Measurements from ENCODE around the gene RCCD1. TPM values are rescaled to one million over a fixed set of nuclear protein-coding genes. Genes with fewer than 3 reads are reported as not detected.

The RCCD1 gene
- total RNA-seq, 4 donors from 2014 or later: 7.4 to 16.5 (median 11.6) TPM

DNA sequence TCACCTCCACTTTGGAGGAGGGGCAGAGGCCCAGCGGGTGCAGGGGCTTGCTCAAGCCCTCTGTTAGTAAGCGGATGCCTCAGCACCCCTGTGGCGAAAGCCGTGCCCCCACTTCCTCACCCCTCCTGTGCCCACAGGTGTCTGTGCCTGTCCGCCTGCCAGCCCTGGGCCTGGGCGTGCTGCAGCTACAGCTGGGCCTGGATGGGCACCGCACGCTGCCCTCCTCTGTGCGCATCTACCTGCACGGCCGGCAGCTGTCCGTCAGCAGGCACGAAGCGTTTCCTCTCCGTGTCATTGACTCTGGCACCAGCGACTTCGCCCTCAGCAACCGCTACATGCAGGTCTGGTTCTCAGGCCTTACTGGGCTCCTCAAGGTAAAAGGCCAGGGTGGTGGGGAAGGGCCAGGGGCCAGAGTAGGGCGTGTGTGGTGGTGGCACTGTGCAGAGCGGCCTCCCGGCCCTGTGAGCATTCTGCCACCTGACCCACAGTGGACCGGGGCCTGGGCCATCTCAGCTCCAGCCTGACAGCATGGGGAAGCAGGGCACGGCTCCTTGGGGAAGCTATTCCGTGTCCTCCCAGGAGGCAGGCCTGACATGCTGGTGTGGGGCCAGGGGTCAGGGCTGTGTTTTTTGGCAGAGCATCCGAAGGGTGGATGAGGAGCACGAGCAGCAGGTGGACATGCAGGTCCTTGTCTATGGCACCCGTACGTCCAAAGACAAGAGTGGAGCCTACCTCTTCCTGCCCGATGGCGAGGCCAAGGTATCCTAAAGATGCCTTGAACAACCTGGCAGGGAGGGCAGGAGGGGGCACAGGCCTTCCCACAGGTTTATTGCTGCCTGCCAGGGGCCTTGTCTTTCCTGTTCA, 42.5 kb upstream of the RCCD1 start:
- no peaks in the 10 kb centered on the region for H3K9me3 ChIP-seq
- H3K4me1 ChIP-seq: no peaks in the 10 kb centered on the region
- no peaks in the 10 kb centered on the region for H3K36me3 ChIP-seq
- H3K4me3 ChIP-seq: no peak overlapping the region
- H3K27ac ChIP-seq: no peak overlapping the region
- H3K27me3 ChIP-seq: no peaks in the 10 kb centered on the region
- no peak for DNase-seq
- intact Hi-C loops (cut with DNase I; ENCODE audit: low total_unique reads): no loop called here
- TF ChIP-seq, protein P1, sequence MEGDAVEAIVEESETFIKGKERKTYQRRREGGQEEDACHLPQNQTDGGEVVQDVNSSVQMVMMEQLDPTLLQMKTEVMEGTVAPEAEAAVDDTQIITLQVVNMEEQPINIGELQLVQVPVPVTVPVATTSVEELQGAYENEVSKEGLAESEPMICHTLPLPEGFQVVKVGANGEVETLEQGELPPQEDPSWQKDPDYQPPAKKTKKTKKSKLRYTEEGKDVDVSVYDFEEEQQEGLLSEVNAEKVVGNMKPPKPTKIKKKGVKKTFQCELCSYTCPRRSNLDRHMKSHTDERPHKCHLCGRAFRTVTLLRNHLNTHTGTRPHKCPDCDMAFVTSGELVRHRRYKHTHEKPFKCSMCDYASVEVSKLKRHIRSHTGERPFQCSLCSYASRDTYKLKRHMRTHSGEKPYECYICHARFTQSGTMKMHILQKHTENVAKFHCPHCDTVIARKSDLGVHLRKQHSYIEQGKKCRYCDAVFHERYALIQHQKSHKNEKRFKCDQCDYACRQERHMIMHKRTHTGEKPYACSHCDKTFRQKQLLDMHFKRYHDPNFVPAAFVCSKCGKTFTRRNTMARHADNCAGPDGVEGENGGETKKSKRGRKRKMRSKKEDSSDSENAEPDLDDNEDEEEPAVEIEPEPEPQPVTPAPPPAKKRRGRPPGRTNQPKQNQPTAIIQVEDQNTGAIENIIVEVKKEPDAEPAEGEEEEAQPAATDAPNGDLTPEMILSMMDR (IDR thresholded peaks at IDR 0.05): no peak
- TF ChIP-seq POLR2A (IDR thresholded peaks at IDR 0.05): no peak

DNA sequence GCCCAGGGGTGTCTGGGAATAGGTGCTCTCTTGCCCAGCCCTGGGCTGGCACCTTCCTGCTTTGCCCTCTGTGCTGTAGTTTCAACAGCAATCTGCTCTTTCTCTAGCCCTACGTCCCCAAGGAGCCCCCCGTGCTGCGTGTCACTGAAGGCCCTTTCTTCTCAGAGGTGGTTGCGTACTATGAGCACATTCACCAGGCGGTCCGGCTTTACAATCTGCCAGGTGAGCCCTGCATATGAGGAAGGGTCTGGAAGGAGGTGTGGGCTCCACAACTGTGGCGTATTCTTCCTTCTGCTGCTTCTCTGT, 42.0 kb upstream of the RCCD1 start:
- Histone ChIP-seq H3K36me3 (no peaks in the 10 kb centered on the region), H3K27me3 (no peaks in the 10 kb centered on the region), H3K4me1 (no peaks in the 10 kb centered on the region), H3K4me3 (no peak overlapping the region), H3K27ac (no peak overlapping the region), H3K9me3 (no peaks in the 10 kb centered on the region)
- DNase-seq: no peak
- TF ChIP-seq, protein P1 (IDR thresholded peaks at IDR 0.05): no peak
- TF ChIP-seq POLR2A (IDR thresholded peaks at IDR 0.05): no peak
- intact Hi-C loops (cut with DNase I; ENCODE audit: low total_unique reads): no loop called here

DNA sequence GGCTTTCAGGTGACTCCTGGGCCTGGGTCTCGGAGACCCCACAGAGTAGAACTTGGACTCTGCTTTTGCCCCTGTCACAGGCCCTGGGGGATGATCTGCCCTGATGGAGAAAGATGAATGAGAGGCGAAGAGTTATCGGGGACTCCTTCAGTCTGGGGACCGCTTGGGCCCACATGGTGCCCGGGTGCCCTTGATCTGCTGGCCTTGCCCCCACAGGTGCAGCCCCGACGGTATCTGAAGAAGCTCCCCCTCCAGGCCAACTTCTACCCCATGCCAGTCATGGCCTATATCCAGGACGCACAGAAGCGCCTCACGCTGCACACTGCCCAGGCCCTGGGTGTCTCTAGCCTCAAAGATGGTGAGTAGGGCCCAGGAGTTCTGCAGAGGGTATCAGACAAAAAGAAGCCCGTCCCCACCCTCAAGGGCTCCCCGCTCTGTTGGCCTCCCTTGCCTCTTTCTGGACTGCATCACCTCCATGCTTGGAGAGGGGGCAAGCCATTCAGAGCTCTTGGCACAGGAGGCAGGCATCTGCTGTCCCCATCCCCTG, 41.2 kb upstream of the RCCD1 start:
- H3K27ac ChIP-seq: no peak overlapping the region
- intact Hi-C loops (cut with DNase I; ENCODE audit: low total_unique reads): no loop called here
- H3K36me3 ChIP-seq: no peaks in the 10 kb centered on the region
- no peak overlapping the region for H3K4me3 ChIP-seq
- H3K9me3 ChIP-seq: no peaks in the 10 kb centered on the region
- H3K4me1 ChIP-seq: no peaks in the 10 kb centered on the region
- no peak for DNase-seq
- no peak for TF ChIP-seq POLR2A (IDR thresholded peaks at IDR 0.05)
- TF ChIP-seq, protein P1 (IDR thresholded peaks at IDR 0.05): no peak
- H3K27me3 ChIP-seq: no peaks in the 10 kb centered on the region

DNA sequence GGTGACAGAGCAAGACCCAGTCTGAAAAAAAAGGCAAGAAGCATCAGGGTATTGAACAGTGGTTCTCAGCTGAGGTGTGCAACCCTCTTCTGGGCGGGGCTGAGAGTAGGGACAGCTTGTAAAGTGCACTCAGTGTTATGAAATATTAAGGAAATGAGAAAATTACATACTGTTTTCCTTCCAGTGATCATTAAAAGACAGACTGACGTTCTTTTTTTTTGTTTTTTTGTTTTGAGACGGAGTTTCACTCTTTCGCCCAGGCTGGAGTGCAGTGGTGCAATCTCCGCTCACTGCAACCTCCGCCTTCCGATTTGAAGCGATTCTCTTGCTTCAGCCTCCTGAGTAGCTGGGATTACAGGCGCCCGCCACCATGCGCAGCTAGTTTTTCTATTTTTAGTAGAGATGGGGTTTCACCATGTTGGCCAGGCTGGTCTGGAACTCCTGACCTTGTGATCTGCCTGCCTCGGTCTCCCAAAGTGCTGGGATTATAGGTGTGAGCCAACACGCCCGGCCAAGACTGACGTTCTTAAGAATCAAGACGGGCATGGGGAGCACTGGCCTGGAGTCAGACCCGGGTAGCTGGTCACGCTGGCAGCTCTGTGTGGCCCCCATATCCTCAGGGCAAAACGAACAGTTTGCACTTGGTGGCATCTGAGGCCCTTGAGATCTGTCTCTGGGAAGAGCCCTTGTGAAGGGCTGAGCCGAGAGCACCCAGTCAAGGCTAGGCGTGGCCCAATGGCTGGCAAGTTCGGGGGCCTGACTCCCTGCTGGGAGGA, 40.2 kb upstream of the RCCD1 start:
- no peaks in the 10 kb centered on the region for H3K4me1 ChIP-seq
- intact Hi-C loops (cut with DNase I; ENCODE audit: low total_unique reads): no loop called here
- no peaks in the 10 kb centered on the region for H3K36me3 ChIP-seq

More for the DNA sequence above, 40.2 kb upstream of the RCCD1 start:
- no peak for DNase-seq
- TF ChIP-seq, protein P1 (IDR thresholded peaks at IDR 0.05): no peak
- no peak for TF ChIP-seq POLR2A (IDR thresholded peaks at IDR 0.05)
- Histone ChIP-seq H3K4me3 (no peak overlapping the region), H3K27me3 (no peaks in the 10 kb centered on the region), H3K9me3 (no peaks in the 10 kb centered on the region), H3K27ac (no peak overlapping the region)
